IMR-90 (cell line): ENCODE measurements around the gene CRLF1. TPM values are rescaled to one million over a fixed set of nuclear protein-coding genes. Genes with fewer than 3 reads are reported as not detected.

Source experiments
- ATAC-seq: fragments of 200-7000 bp; cut with Tn5 transposase; 2 replicates; pipeline ENCODE4 v1.9.1; 2020; ENCODE audit warnings: low read depth, mild to moderate bottlenecking, moderate library complexity
- BruUV-seq: library from RNA; stranded (reverse); fragments of 400-500 nt; replicated peaks from 2 replicates; lab custom pipeline; 2021; lab: Mats Ljungman, UMichigan
- CTCF ChIA-PET: fragments of 300-600 bp; formaldehyde crosslinking; extraction: SDS; loops from one replicate; lab custom pipeline; 2021; ENCODE audit warnings: antibody characterized with exemption; lab: Yijun Ruan, JAX
- POLR2A ChIA-PET: fragments of 300-600 bp; sonication (Branson Sonifier 250); formaldehyde crosslinking; loops from one replicate; lab custom pipeline; 2022; ENCODE audit warnings: antibody characterized with exemption; ENCODE audit not compliant: unreplicated experiment; lab: Charles Lee
- DNase-seq: peaks from one replicate; pipeline ENCODE4 v3.0.0; 2013
- H2AFZ ChIP-seq: replicated peaks from 2 replicates; pipeline ENCODE3; 2013; ENCODE audit warnings: low read length, mild to moderate bottlenecking; ENCODE audit not compliant: poor library complexity
- H2AK5ac ChIP-seq: 2 replicates; pipeline ENCODE4 v1.6.1; 2013; ENCODE audit warnings: low read depth, low read length, inconsistent platforms
- H2AK9ac ChIP-seq: replicated peaks from 2 replicates; pipeline ENCODE3; 2013; ENCODE audit warnings: mild to moderate bottlenecking, low read depth, low read length, moderate library complexity; ENCODE audit not compliant: poor library complexity
- H2BK120ac ChIP-seq: 2 replicates; pipeline ENCODE4 v1.6.1; 2013; ENCODE audit warnings: low read depth, low read length, inconsistent platforms
- H2BK15ac ChIP-seq: 3 replicates; pipeline ENCODE4 v1.6.1; 2013; ENCODE audit warnings: low read depth, low read length, inconsistent platforms
- H2BK20ac ChIP-seq: 2 replicates; pipeline ENCODE4 v1.6.1; 2013; ENCODE audit warnings: low read depth, mild to moderate bottlenecking, inconsistent platforms, low read length, moderate library complexity
- H2BK5ac ChIP-seq: 2 replicates; pipeline ENCODE4 v1.6.1; 2013; ENCODE audit warnings: mild to moderate bottlenecking, low read depth, low read length, inconsistent platforms; ENCODE audit not compliant: poor library complexity, severe bottlenecking
- H3K14ac ChIP-seq: replicated peaks from 2 replicates; pipeline ENCODE4 v1.6.1; 2013; ENCODE audit warnings: low read depth, low read length, inconsistent platforms
- H3K18ac ChIP-seq: 2 replicates; pipeline ENCODE4 v1.6.1; 2013; ENCODE audit warnings: low read depth, low read length, control low read depth
- H3K23ac ChIP-seq: 2 replicates; pipeline ENCODE4 v1.6.1; 2013; ENCODE audit warnings: low read depth, low read length, inconsistent platforms
- H3K27ac ChIP-seq: 2 replicates; pipeline ENCODE4 v1.5.1; 2013; ENCODE audit warnings: mild to moderate bottlenecking, control low read depth, low read length; ENCODE audit not compliant: insufficient read depth
- H3K27me3 ChIP-seq: 2 replicates; pipeline ENCODE4 v1.6.1; 2013; ENCODE audit warnings: low read length; ENCODE audit not compliant: control insufficient read depth, insufficient read depth
- H3K36me3 ChIP-seq: 2 replicates; pipeline ENCODE4 v1.6.1; 2013; ENCODE audit warnings: low read length, mixed read lengths; ENCODE audit not compliant: control insufficient read depth, insufficient read depth
- H3K4ac ChIP-seq: 2 replicates; pipeline ENCODE4 v1.6.1; 2013; ENCODE audit warnings: low read depth, low read length, inconsistent platforms
- H3K4me1 ChIP-seq: 2 replicates; pipeline ENCODE4 v1.6.1; 2013; ENCODE audit warnings: low read length, mixed read lengths; ENCODE audit not compliant: control insufficient read depth, insufficient read depth
- H3K4me2 ChIP-seq: 2 replicates; pipeline ENCODE4 v1.6.1; 2013; ENCODE audit warnings: low read depth, mild to moderate bottlenecking, control low read depth, low read length, moderate library complexity
- H3K4me3 ChIP-seq: 2 replicates; pipeline ENCODE4 v1.5.1; 2013; ENCODE audit warnings: low read depth, mild to moderate bottlenecking, control low read depth, low read length, moderate library complexity; ENCODE audit not compliant: insufficient read depth
- H3K56ac ChIP-seq: 2 replicates; pipeline ENCODE4 v1.6.1; 2013; ENCODE audit warnings: low read length, inconsistent platforms; ENCODE audit not compliant: insufficient read depth; ENCODE audit errors: extremely low read depth
- H3K79me1 ChIP-seq, 2 experiments: 2 replicates each; pipeline ENCODE4 v1.6.1; 2013; ENCODE audit warnings: low read length in 2 of 2, inconsistent platforms in 1 of 2, low read depth in 1 of 2
- H3K9ac ChIP-seq: 2 replicates; pipeline ENCODE4 v1.6.1; 2013; ENCODE audit warnings: low read depth, low read length, control low read depth
- H3K9me1 ChIP-seq: 2 replicates; pipeline ENCODE4 v1.6.1; 2013; ENCODE audit warnings: low read length, inconsistent platforms; ENCODE audit not compliant: insufficient read depth
- H3K9me3 ChIP-seq: 2 replicates; pipeline ENCODE4 v1.6.1; 2013; ENCODE audit warnings: low read length; ENCODE audit not compliant: control insufficient read depth, insufficient read depth
- H4K20me1 ChIP-seq: 2 replicates; pipeline ENCODE4 v1.6.1; 2013; ENCODE audit warnings: low read length, inconsistent platforms; ENCODE audit not compliant: insufficient read depth
- H4K5ac ChIP-seq: 2 replicates; pipeline ENCODE4 v1.6.1; 2013; ENCODE audit warnings: mild to moderate bottlenecking, low read depth, low read length, control low read depth
- H4K8ac ChIP-seq, 2 experiments: 2 replicates each; pipeline ENCODE4 v1.6.1; 2013; ENCODE audit warnings: low read depth in 2 of 2, low read length in 2 of 2, control low read depth in 1 of 2, inconsistent platforms in 1 of 2
- H4K91ac ChIP-seq: 2 replicates; pipeline ENCODE4 v1.6.1; 2013; ENCODE audit warnings: low read depth, low read length, inconsistent platforms; ENCODE audit not compliant: insufficient read depth
- BHLHE40 ChIP-seq: fragments of 150-350 bp; IDR thresholded peaks from 2 replicates; pipeline ENCODE4 v1.6.1; 2016; ENCODE audit warnings: mild to moderate bottlenecking, low read depth, low read length
- CEBPB ChIP-seq: IDR thresholded peaks from 2 replicates; pipeline ENCODE4 v1.6.1; 2012; ENCODE audit warnings: low read depth, low read length, improper control_type of control experiment
- CHD1 ChIP-seq: IDR thresholded peaks from 2 replicates; pipeline ENCODE4 v1.6.1; 2012; ENCODE audit warnings: low read depth, low read length, improper control_type of control experiment
- FOS ChIP-seq: fragments of 150-350 bp; IDR thresholded peaks from 2 replicates; pipeline ENCODE4 v1.6.1; 2016; ENCODE audit warnings: low read depth, low read length
- MAFK ChIP-seq: IDR thresholded peaks from 2 replicates; pipeline ENCODE4 v1.6.1; 2012; ENCODE audit warnings: low read depth, low read length, improper control_type of control experiment
- MAZ ChIP-seq: IDR thresholded peaks from 2 replicates; pipeline ENCODE4 v1.6.1; 2012; ENCODE audit warnings: low read depth, mild to moderate bottlenecking, low read length, improper control_type of control experiment, moderate library complexity, borderline replicate concordance
- MXI1 ChIP-seq: IDR thresholded peaks from 2 replicates; pipeline ENCODE4 v1.6.1; 2012; ENCODE audit warnings: low read depth, mild to moderate bottlenecking, low read length, moderate library complexity, borderline replicate concordance
- NFE2L2 ChIP-seq: fragments of 150-350 bp; IDR thresholded peaks from 2 replicates; pipeline ENCODE4 v1.6.1; 2016; ENCODE audit warnings: low read depth, mild to moderate bottlenecking, low read length
- POLR2A ChIP-seq: IDR thresholded peaks from 2 replicates; pipeline ENCODE4 v1.6.1; 2012; ENCODE audit warnings: mild to moderate bottlenecking, low read depth, low read length
- RAD21 ChIP-seq: IDR thresholded peaks from 2 replicates; pipeline ENCODE4 v1.6.1; 2012; ENCODE audit warnings: low read length, improper control_type of control experiment
- RFX5 ChIP-seq: IDR thresholded peaks from 2 replicates; pipeline ENCODE4 v1.8.0; 2012; ENCODE audit warnings: low read depth, mild to moderate bottlenecking, low read length, moderate library complexity
- WGBS, 2 experiments: methylation state at CpG; one replicate each; pipeline versions ENCODE4 v1.1.5 to v1.1.7; 2013; ENCODE audit warnings: missing lambda C conversion rate in 2 of 2; ENCODE audit not compliant: insufficient read length in 1 of 2; ENCODE audit errors: extremely low coverage in 2 of 2; 5-methylcytosine and 5-hydroxymethylcytosine counted together
- dilution Hi-C: fragments of 300-500 bp; cut with HindIII; formaldehyde crosslinking; loops from one replicate; pipeline ENCODE4 v1.14.3; 2018; ENCODE audit warnings: low sequenced_read_pairs; ENCODE audit not compliant: unreplicated experiment
- in situ Hi-C: fragments of 300-500 bp; cut with MboI; formaldehyde crosslinking; loops from 3 replicates; pipeline ENCODE4 v1.14.3; 2019; ENCODE audit warnings: low sequenced_read_pairs, inconsistent platforms, mixed read lengths
- intact Hi-C: fragments of 100-400 bp; cut with micrococcal nuclease; formaldehyde crosslinking; loops from 2 replicates; pipeline ENCODE4 v1.10.0; 2022
- polyA plus RNA-seq, 3 experiments: library from polyadenylated mRNA; depleted of rRNA; stranded (reverse); fragments of >200 nt; gene quantifications; 2 replicates each; pipeline ENCODE4 v1.2.3, GENCODE V29; 2012; ENCODE audit warnings: low replicate concordance in 1 of 3
- total RNA-seq: library from RNA; depleted of rRNA; stranded (reverse); fragments of >200 nt; gene quantifications from 2 replicates; pipeline ENCODE4 v1.2.3, GENCODE V29; 2012
- TF ChIP-seq, protein P1 (sequence below): fragments of 150-350 bp; IDR thresholded peaks from 2 replicates; pipeline ENCODE4 v1.6.1; 2016; ENCODE audit warnings: low read depth, mild to moderate bottlenecking, low read length, moderate library complexity, borderline replicate concordance
- TF ChIP-seq, protein P2 (sequence below): fragments of 150-350 bp; IDR thresholded peaks from 2 replicates; pipeline ENCODE4 v1.6.1; 2017; ENCODE audit warnings: mild to moderate bottlenecking, antibody characterized with exemption, low read length, low read depth

Gene CRLF1
- total and polyA plus RNA-seq, 2 of the 4 experiments (the other 2 are of a cell fraction): 0.18 to 3.1 TPM

DNA sequence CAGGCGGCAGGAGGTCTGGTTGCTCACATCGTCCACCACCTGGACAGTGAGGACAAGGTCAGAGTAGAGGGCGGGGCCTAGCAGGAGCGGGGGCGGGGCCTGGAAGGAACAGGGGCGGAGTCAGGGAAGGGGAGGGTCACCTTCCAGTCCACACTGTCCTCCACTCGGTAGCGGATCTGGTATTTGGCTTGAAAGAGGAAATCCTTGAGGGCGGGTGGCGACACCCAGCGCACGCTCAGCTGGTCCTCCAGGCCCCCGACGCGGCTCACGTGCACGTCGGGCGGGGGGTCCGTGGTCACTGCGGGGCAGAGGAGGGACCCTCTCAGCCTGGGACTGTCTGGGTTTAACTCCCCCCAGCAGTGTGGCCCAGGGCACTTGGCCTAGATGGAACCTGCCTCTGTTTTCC lies 9.8 kb downstream of the CRLF1 start:
- H4K5ac ChIP-seq: no peak overlapping the region
- no peak overlapping the region for H2BK15ac ChIP-seq
- TF ChIP-seq POLR2A: no peak
- no peak for TF ChIP-seq FOS
- TF ChIP-seq MAFK: no peak
- TF ChIP-seq RAD21: no peak
- no peak for TF ChIP-seq NFE2L2
- no peak for TF ChIP-seq RFX5
- TF ChIP-seq, protein P1, sequence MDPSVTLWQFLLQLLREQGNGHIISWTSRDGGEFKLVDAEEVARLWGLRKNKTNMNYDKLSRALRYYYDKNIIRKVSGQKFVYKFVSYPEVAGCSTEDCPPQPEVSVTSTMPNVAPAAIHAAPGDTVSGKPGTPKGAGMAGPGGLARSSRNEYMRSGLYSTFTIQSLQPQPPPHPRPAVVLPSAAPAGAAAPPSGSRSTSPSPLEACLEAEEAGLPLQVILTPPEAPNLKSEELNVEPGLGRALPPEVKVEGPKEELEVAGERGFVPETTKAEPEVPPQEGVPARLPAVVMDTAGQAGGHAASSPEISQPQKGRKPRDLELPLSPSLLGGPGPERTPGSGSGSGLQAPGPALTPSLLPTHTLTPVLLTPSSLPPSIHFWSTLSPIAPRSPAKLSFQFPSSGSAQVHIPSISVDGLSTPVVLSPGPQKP: no peak
- TF ChIP-seq CEBPB: no peak
- TF ChIP-seq MXI1: no peak
- TF ChIP-seq, protein P2, sequence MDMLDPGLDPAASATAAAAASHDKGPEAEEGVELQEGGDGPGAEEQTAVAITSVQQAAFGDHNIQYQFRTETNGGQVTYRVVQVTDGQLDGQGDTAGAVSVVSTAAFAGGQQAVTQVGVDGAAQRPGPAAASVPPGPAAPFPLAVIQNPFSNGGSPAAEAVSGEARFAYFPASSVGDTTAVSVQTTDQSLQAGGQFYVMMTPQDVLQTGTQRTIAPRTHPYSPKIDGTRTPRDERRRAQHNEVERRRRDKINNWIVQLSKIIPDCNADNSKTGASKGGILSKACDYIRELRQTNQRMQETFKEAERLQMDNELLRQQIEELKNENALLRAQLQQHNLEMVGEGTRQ: no peak
- no peak for TF ChIP-seq CHD1
- TF ChIP-seq MAZ: no peak
- TF ChIP-seq BHLHE40: no peak
- ATAC-seq: no peak
- H3K9me1 ChIP-seq: no peaks in the 10 kb centered on the region
- no peak overlapping the region for H3K4me2 ChIP-seq
- no peak overlapping the region for H3K4me3 ChIP-seq
- no CpG with 5 or more reads among the region's 21 CpGs for WGBS, 2 experiments
- H3K9ac ChIP-seq: no peak overlapping the region
- no peak overlapping the region for H3K14ac ChIP-seq
- no TSS peak for BruUV-seq
- no peaks in the 10 kb centered on the region for H3K36me3 ChIP-seq
- no peak overlapping the region for H2AK5ac ChIP-seq
- no peak overlapping the region for H4K8ac ChIP-seq
- DNase-seq: no peak
- no peak overlapping the region for H3K27ac ChIP-seq
- no peaks in the 10 kb centered on the region for H3K9me3 ChIP-seq
- peak overlapping the region; percentile 42 for H2AK9ac ChIP-seq
- no peak overlapping the region for H3K18ac ChIP-seq
- no peak overlapping the region for H3K4ac ChIP-seq
- no peak overlapping the region for H2AFZ ChIP-seq
- in situ Hi-C loops (no loop called here), dilution Hi-C loops (no loop called here), intact Hi-C loops (no loop called here)
- ChIA-PET POLR2A (no interaction called here), CTCF (no interaction called here)
- no peak overlapping the region for H3K56ac ChIP-seq
- H3K79me1 ChIP-seq: no peaks in the 10 kb centered on the region
- no peaks in the 10 kb centered on the region; the same call in 1 of the 2 replicates for H3K27me3 ChIP-seq
- H2BK5ac ChIP-seq: no peak overlapping the region
- peaks cover 4% of the 10 kb centered on the region for H4K20me1 ChIP-seq
- H3K23ac ChIP-seq: no peak overlapping the region
- H4K91ac ChIP-seq: no peak overlapping the region
- H2BK120ac ChIP-seq: no peak overlapping the region
- 0 out of 2 replicates have a peak, but pooled peaks cover 2% of the 10 kb centered on the region for H3K4me1 ChIP-seq
- no peak overlapping the region for H2BK20ac ChIP-seq
